ENCODE measurements around the gene HOPX. TPM values are rescaled to one million over a fixed set of nuclear protein-coding genes. Genes with fewer than 3 reads are reported as not detected.

Gene HOPX
- total and polyA plus RNA-seq, 8 donors = 0.43 to 29.3 (median 4.9) TPM

- no peak for FAIRE-seq
- no peak for DNase-seq
- H3K36me3 ChIP-seq = no peaks in the 10 kb centered on the region
- 67 to 70% methylated on average over 3 of the region's 3 CpGs for WGBS, 2 donors
- intact Hi-C loops (cut with DNase I) = no loop called here
- TF ChIP-seq CTCF (IDR thresholded peaks at IDR 0.05) = no peak
- peaks cover 0 to 3% (median 0%) of the 10 kb centered on the region in 3 donors for H3K4me1 ChIP-seq
- no peak overlapping the region for H3K4me3 ChIP-seq
- H3K9me3 ChIP-seq = no peaks in the 10 kb centered on the region
- no peak overlapping the region for H3K27ac ChIP-seq
- H3K27me3 ChIP-seq = peaks cover 0 to 13% (median 0%) of the 10 kb centered on the region in 4 donors
- no peak for ATAC-seq
Observed at GRCh38 chr4:56657128-56657527, 24.0 kb downstream of the HOPX start.

- H3K36me3 ChIP-seq = no peaks in the 10 kb centered on the region
- peaks cover 0 to 3% (median 0%) of the 10 kb centered on the region in 3 donors for H3K4me1 ChIP-seq
- intact Hi-C loops (cut with DNase I) = no loop called here
- FAIRE-seq = no peak
- no peak for TF ChIP-seq CTCF (IDR thresholded peaks at IDR 0.05)
- peak overlapping the region in 3 of 4 donors; percentile 18 to 49 (median 29) for H3K4me3 ChIP-seq
- DNase-seq = peak in 2 of 6 donors; percentile 54 to 55
- peak in 3 of 4 donors; percentile 39 to 49 (median 46) for ATAC-seq
- 6 to 10% methylated on average over 19 of the region's 19 CpGs for WGBS, 2 donors
- H3K27me3 ChIP-seq = peaks cover 0 to 13% (median 0%) of the 10 kb centered on the region in 4 donors
- peak overlapping the region in 1 of 4 donors; percentile 44 for H3K27ac ChIP-seq
- no peaks in the 10 kb centered on the region for H3K9me3 ChIP-seq
Observed at GRCh38 chr4:56656346-56656643, 24.8 kb downstream of the HOPX start.

DNA sequence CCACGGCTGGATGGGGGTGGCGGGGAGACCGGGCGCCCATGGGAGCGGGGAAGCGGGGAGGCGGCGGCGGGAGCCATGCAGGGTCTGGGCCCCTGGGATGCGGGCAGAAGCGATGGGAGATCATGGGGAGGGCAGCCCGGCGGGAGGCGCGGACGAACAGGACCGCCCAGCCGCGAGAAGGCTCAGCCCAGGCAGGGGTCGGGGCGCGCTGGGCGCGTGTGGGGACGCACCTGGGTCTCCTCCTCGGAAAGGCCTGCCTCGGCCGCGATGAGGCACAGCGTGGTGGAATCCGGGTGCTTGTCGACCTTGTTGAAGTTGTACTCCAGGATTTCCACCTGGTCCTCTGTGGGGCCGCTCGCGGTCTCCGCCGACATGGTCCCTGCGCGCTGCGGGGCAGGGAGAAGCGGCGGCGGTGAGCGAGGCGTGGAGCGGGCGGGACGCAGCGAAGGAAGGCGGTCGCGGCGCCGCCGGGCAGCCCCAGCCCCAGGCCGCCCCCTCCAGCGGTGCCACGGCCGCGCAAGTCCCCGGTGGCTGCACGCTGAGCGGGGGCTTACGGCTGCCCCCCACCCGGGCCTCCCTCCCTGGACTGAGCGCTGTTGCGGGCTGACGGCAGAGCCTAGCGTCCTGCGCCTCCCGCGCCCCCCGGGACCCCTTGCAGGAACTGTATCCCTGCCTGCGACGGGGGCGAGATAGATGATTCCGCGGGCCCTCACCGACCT is 25.3 kb downstream of the HOPX start:
- Histone ChIP-seq H3K4me3 (peak overlapping the region in 3 of 4 donors; percentile 18 to 49 (median 29)), H3K27ac (peak overlapping the region in 1 of 4 donors; percentile 44)

DNA sequence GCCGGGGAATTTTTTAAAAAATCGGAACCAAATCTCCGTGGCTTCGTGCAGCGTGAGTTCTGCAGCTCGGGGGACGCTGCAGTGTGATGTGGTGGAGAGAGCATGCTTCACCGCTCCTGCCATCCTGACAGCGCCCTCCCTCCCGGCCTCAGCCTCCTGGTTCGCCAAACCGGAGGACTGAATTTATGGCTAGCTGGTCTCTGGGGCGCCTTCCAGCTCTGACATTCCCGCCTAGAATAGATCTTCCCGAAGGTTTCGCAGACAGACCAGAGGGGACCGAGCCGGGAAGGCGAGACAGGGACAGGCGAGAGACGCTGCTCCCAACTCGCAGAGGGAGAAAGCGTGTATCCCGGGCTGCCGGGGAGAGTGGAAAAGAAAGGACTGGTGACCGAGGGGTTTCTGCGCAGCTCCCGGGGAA is 25.9 kb downstream of the HOPX start:
- peak overlapping the region in 1 of 4 donors; percentile 44 for H3K27ac ChIP-seq
- whole genome bisulfite sequencing, 2 donors = 1% methylated on average over 28 of the region's 28 CpGs

More for the DNA sequence above, 25.3 kb downstream of the HOPX start:
- DNase-seq (peak in 3 of 6 donors; percentile 19 to 76 (median 64)), FAIRE-seq (no peak), ATAC-seq (peak in 3 of 4 donors; percentile 43 to 67 (median 55))
- no peak for TF ChIP-seq CTCF (IDR thresholded peaks at IDR 0.05)
- Histone ChIP-seq H3K27me3 (peaks cover 0 to 13% (median 0%) of the 10 kb centered on the region in 4 donors), H3K9me3 (no peaks in the 10 kb centered on the region), H3K4me1 (peaks cover 0 to 3% (median 0%) of the 10 kb centered on the region in 3 donors), H3K36me3 (no peaks in the 10 kb centered on the region)
- 1 to 2% methylated on average over 60 to 79 of the region's 79 CpGs for WGBS, 2 donors
- intact Hi-C loops (cut with DNase I) = no loop called here

More for the DNA sequence above, 25.9 kb downstream of the HOPX start:
- TF ChIP-seq CTCF (IDR thresholded peaks at IDR 0.05) = no peak
- ATAC-seq = peak in 3 of 4 donors; percentile 53 to 75 (median 74)
- Histone ChIP-seq H3K27me3 (peaks cover 0 to 13% (median 0%) of the 10 kb centered on the region in 4 donors), H3K4me1 (peaks cover 0 to 3% (median 0%) of the 10 kb centered on the region in 3 donors), H3K4me3 (peak overlapping the region in 2 of 4 donors; percentile 29 to 49), H3K9me3 (no peaks in the 10 kb centered on the region), H3K36me3 (no peaks in the 10 kb centered on the region)
- FAIRE-seq = no peak
- intact Hi-C loops (cut with DNase I) = no loop called here
- DNase-seq = peak in 1 of 6 donors; percentile 58
